Measurements from ENCODE around the gene KIAA0319L.
A peak's percentile ranks its signal among the peaks of the same experiment; 100 is the strongest.

The KIAA0319L gene

GRCh38 chr1:35518183-35518582 is 39.0 kb downstream of the KIAA0319L start:
- H3K4me3 ChIP-seq = no peak overlapping the region
- no peak overlapping the region for H3K27ac ChIP-seq
- no peak for DNase-seq (ENCODE audit: low spot score)
- TF ChIP-seq CTCF (IDR thresholded peaks at IDR 0.05) = no peak

- no peak for DNase-seq (ENCODE audit: low spot score)
- no peak for TF ChIP-seq CTCF (IDR thresholded peaks at IDR 0.05)
- Histone ChIP-seq H3K4me3 (no peak overlapping the region), H3K27ac (no peak overlapping the region)
Measured at GRCh38 chr1:35511305-35511704, 45.9 kb downstream of the KIAA0319L start.

GRCh38 chr1:35509558-35509957 is 47.6 kb downstream of the KIAA0319L start:
- no peak for TF ChIP-seq CTCF (IDR thresholded peaks at IDR 0.05)
- H3K4me3 ChIP-seq = no peak overlapping the region
- no peak overlapping the region for H3K27ac ChIP-seq
- no peak for DNase-seq (ENCODE audit: low spot score)

- Histone ChIP-seq H3K4me3 (no peak overlapping the region), H3K27ac (no peak overlapping the region)
- TF ChIP-seq CTCF (IDR thresholded peaks at IDR 0.05) = no peak
- no peak for DNase-seq (ENCODE audit: low spot score)
Measured at GRCh38 chr1:35507947-35508346, 49.3 kb downstream of the KIAA0319L start.

- no peak for TF ChIP-seq CTCF (IDR thresholded peaks at IDR 0.05)
- no peak for DNase-seq (ENCODE audit: low spot score)
- Histone ChIP-seq H3K27ac (peak overlapping the region in 1 of 2 donors; percentile 12), H3K4me3 (no peak overlapping the region)
Measured at GRCh38 chr1:35506960-35507912, 50.0 kb downstream of the KIAA0319L start.

- no peak for TF ChIP-seq CTCF (IDR thresholded peaks at IDR 0.05)
- Histone ChIP-seq H3K4me3 (no peak overlapping the region), H3K27ac (no peak overlapping the region)
- no peak for DNase-seq (ENCODE audit: low spot score)
Measured at GRCh38 chr1:35505911-35506798, 51.0 kb downstream of the KIAA0319L start.

Data from coronary artery (tissue), 2 donors.